Gastrocnemius medialis (tissue), 4 donors: Measurements from ENCODE around the gene CLCA1. TPM values are rescaled to one million over a fixed set of nuclear protein-coding genes. Genes with fewer than 3 reads are reported as not detected.

Source experiments
- ATAC-seq, 2 donors: fragments of 150-250 bp; one replicate each; pipeline ENCODE4 v1.9.1; 2016
- DNase-seq, 2 donors: peaks; one replicate each; pipeline ENCODE4 v3.0.0-alpha.2; 2019
- H3K27ac ChIP-seq, 4 donors: fragments of 200-600 bp; sonication (generic); 1 replicate in 1 of 4; 2 replicates in 3 of 4; pipeline ENCODE4 v1.5.1; 2016 to 2018; ENCODE audit warnings: mild to moderate bottlenecking in 2 of 4, moderate library complexity in 1 of 4
- H3K27me3 ChIP-seq, 3 donors: fragments of 200-600 bp; sonication (generic) in 2 of 3; 1 replicate in 1 of 3; 2 replicates in 2 of 3; pipeline versions ENCODE4 v1.5.1 to v1.6.0; 2016 to 2019; ENCODE audit warnings: mild to moderate bottlenecking in 1 of 3, moderate library complexity in 1 of 3
- H3K36me3 ChIP-seq, 2 donors: fragments of 200-600 bp; sonication (generic) in 1 of 2; one replicate each; pipeline ENCODE4 v1.5.1; 2017 to 2018
- H3K4me1 ChIP-seq, 2 donors: fragments of 200-600 bp; sonication (generic) in 1 of 2; one replicate each; pipeline ENCODE4 v1.5.1; 2016 to 2017; ENCODE audit warnings: mild to moderate bottlenecking in 2 of 2
- H3K4me3 ChIP-seq, 4 donors: fragments of 200-600 bp; sonication (generic) in 3 of 4; 1 replicate in 1 of 4; 2 replicates in 3 of 4; pipeline ENCODE4 v1.5.1; 2016 to 2019; ENCODE audit warnings: mild to moderate bottlenecking in 2 of 4
- H3K9me3 ChIP-seq, 3 donors: fragments of 200-600 bp; sonication (generic) in 2 of 3; 1 replicate in 1 of 3; 2 replicates in 2 of 3; pipeline ENCODE4 v1.5.1; 2016 to 2019
- CTCF ChIP-seq, 5 experiments: fragments of 450-650 bp in 3 of 5; fragments of 200-600 bp in 2 of 5; sonication (generic) in 2 of 5; IDR thresholded peaks in 4 of 5; conservative IDR thresholded peaks in 1 of 5; 1 replicate in 4 of 5; 2 replicates in 1 of 5; pipeline ENCODE4 v1.5.1; 2016 to 2019; ENCODE audit warnings: antibody characterized with exemption in 5 of 5, mild to moderate bottlenecking in 3 of 5, moderate library complexity in 3 of 5
- POLR2A ChIP-seq, 2 donors: fragments of 450-650 bp; IDR thresholded peaks; one replicate each; pipeline ENCODE4 v1.6.1; 2017; ENCODE audit warnings: antibody characterized with exemption in 2 of 2, mild to moderate bottlenecking in 2 of 2, moderate library complexity in 2 of 2
- in situ Hi-C, 4 donors: fragments of 200-750 bp; cut with MboI; loops; one replicate each; pipeline versions ENCODE4 v1.15.0 to v1.8.0; 2017; ENCODE audit warnings: low sequenced_read_pairs in 4 of 4
- intact Hi-C: fragments of 100-400 bp; cut with DNase I; formaldehyde crosslinking; loops from one replicate; pipeline ENCODE4 v1.15.1; 2023; ENCODE audit warnings: low total_unique reads
- total RNA-seq, 4 donors: library from RNA; depleted of rRNA; stranded (reverse); fragments of >200 nt; gene quantifications; one replicate each; pipeline versions ENCODE4 v1.1.0 to v1.2.3, GENCODE V29; 2016

Gene CLCA1
- 1 to 10 TPM in 1 of 4 donors, not detected in 3; 1.3 TPM for total RNA-seq

- in situ Hi-C loops = no loop called here
- intact Hi-C loops = no loop called here
- H3K9me3 ChIP-seq = no peaks in the 10 kb centered on the region
- no peak within 1 kb of the TSS for H3K27ac ChIP-seq
- DNase-seq (no peak), ATAC-seq (no peak)
- H3K27me3 ChIP-seq = no peaks in the 10 kb centered on the region
- no peak within 1 kb of the TSS for H3K4me3 ChIP-seq
- TF ChIP-seq CTCF (IDR thresholded peaks at IDR 0.05 in 4 of 5, conservative IDR thresholded peaks at IDR 0.05 in 1 of 5) (no peak), POLR2A (IDR thresholded peaks at IDR 0.05) (no peak)
- H3K4me1 ChIP-seq = no peaks in the 10 kb centered on the region
- no peaks in the 10 kb centered on the region for H3K36me3 ChIP-seq
These were observed at the start of gene CLCA1 for GRCh38 chr1:86468501-86468977. CLCA1 (plus strand) TSS chr1:86468927; CDS start chr1:86468972, 45 bp downstream.

GRCh38 chr1:86419277-86419903, 49.3 kb upstream of the CLCA1 start:
- intact Hi-C loops = no loop called here
- no peak for DNase-seq

GRCh38 chr1:86421601-86422280, 47.0 kb upstream of the CLCA1 start:
- no peak overlapping the region for H3K27ac ChIP-seq
- no peaks in the 10 kb centered on the region for H3K9me3 ChIP-seq
- H3K36me3 ChIP-seq = no peaks in the 10 kb centered on the region
- intact Hi-C loops = no loop called here
- H3K4me1 ChIP-seq = peaks cover 4 to 9% of the 10 kb centered on the region in 2 donors
- no peak for TF ChIP-seq POLR2A (IDR thresholded peaks at IDR 0.05)
- in situ Hi-C loops = no loop called here
- H3K4me3 ChIP-seq = no peak overlapping the region
- no peak for ATAC-seq
- H3K27me3 ChIP-seq = no peaks in the 10 kb centered on the region
- no peak for DNase-seq

More at GRCh38 chr1:86419277-86419903, 49.3 kb upstream of the CLCA1 start:
- Histone ChIP-seq H3K27ac (no peak overlapping the region), H3K4me1 (peaks cover 4 to 9% of the 10 kb centered on the region in 2 donors), H3K36me3 (no peaks in the 10 kb centered on the region), H3K9me3 (no peaks in the 10 kb centered on the region), H3K4me3 (no peak overlapping the region), H3K27me3 (no peaks in the 10 kb centered on the region)
- no peak for TF ChIP-seq CTCF (IDR thresholded peaks at IDR 0.05 in 4 of 5, conservative IDR thresholded peaks at IDR 0.05 in 1 of 5)
- no peak for TF ChIP-seq POLR2A (IDR thresholded peaks at IDR 0.05)
- in situ Hi-C loops = no loop called here
- no peak for ATAC-seq

GRCh38 chr1:86423473-86423872, 45.3 kb upstream of the CLCA1 start:
- Histone ChIP-seq H3K27ac (no peak overlapping the region), H3K36me3 (no peaks in the 10 kb centered on the region), H3K4me3 (no peak overlapping the region), H3K4me1 (peaks cover 4 to 9% of the 10 kb centered on the region in 2 donors), H3K9me3 (no peaks in the 10 kb centered on the region), H3K27me3 (no peaks in the 10 kb centered on the region)
- peak in 1 of 2 donors; percentile 84 for ATAC-seq
- peak; percentile 7 to 33 for DNase-seq
- no peak for TF ChIP-seq CTCF (IDR thresholded peaks at IDR 0.05 in 4 of 5, conservative IDR thresholded peaks at IDR 0.05 in 1 of 5)
- intact Hi-C loops = no loop called here
- in situ Hi-C loops = no loop called here

GRCh38 chr1:86423873-86424272, 44.9 kb upstream of the CLCA1 start, which contains the start of gene CLCA2:
CLCA2 (plus strand) TSS chr1:86424171; CDS start chr1:86424248, 77 bp downstream.
- ATAC-seq = no peak
- intact Hi-C loops (no loop called here), in situ Hi-C loops (no loop called here)
- no peak for DNase-seq
- no peak for TF ChIP-seq CTCF (IDR thresholded peaks at IDR 0.05 in 4 of 5, conservative IDR thresholded peaks at IDR 0.05 in 1 of 5)
- no peak for TF ChIP-seq POLR2A (IDR thresholded peaks at IDR 0.05)
- H3K4me3 ChIP-seq = no peak within 1 kb of the TSS
- H3K27ac ChIP-seq = no peak within 1 kb of the TSS
- H3K9me3 ChIP-seq = no peaks in the 10 kb centered on the region
- H3K27me3 ChIP-seq = no peaks in the 10 kb centered on the region
- peaks cover 4 to 9% of the 10 kb centered on the region in 2 donors for H3K4me1 ChIP-seq
- H3K36me3 ChIP-seq = no peaks in the 10 kb centered on the region
